SHP77 (cell line): ENCODE results near the gene PRDX6.
"Not testable (repeated sequence)": the region's sequence is repeated elsewhere in the genome, so short reads cannot be mapped to it uniquely, and the experiment has no call there.

Experiments used
- DNase-seq, 2 experiments: peaks; one replicate each; lab custom pipeline; 2025; lab: John Stamatoyannopoulos, UW

The PRDX6 gene

GRCh38 chr1:173477286-173478093 is at the start of gene PRDX6:
PRDX6 (plus strand) TSS chr1:173477335; CDS start chr1:173477398, 63 bp downstream.
- DNase-seq = peak in 1 of 2 experiments; percentile 29

GRCh38 chr1:173429471-173430402 is 47.4 kb upstream of the PRDX6 start:
- peak; percentile 76 to 83 for DNase-seq

GRCh38 chr1:173430677-173431303 is 46.3 kb upstream of the PRDX6 start:
- DNase-seq = no peak

- DNase-seq = peak; percentile 77 to 86
These were observed 45.7 kb upstream of the PRDX6 start for GRCh38 chr1:173431304-173432045.

- DNase-seq = no peak
These were observed 44.8 kb upstream of the PRDX6 start for GRCh38 chr1:173432331-173432730.

- no peak for DNase-seq
These were observed 43.3 kb upstream of the PRDX6 start for GRCh38 chr1:173433751-173434326.

- DNase-seq = no peak
These were observed 40.2 kb upstream of the PRDX6 start for GRCh38 chr1:173436841-173437428.

GRCh38 chr1:173438675-173439074 is 38.5 kb upstream of the PRDX6 start:
- no peak for DNase-seq

- DNase-seq = no peak
These were observed 36.7 kb upstream of the PRDX6 start for GRCh38 chr1:173440430-173440829.

GRCh38 chr1:173444757-173445156 is 32.4 kb upstream of the PRDX6 start:
- DNase-seq = no peak

- no peak for DNase-seq
These were observed 32.0 kb upstream of the PRDX6 start for GRCh38 chr1:173445164-173445563.

GRCh38 chr1:173445656-173446055 is 31.5 kb upstream of the PRDX6 start:
- DNase-seq = no peak

- no peak for DNase-seq
These were observed 29.9 kb upstream of the PRDX6 start for GRCh38 chr1:173447224-173447623.

- DNase-seq = no peak
These were observed 28.2 kb upstream of the PRDX6 start for GRCh38 chr1:173448945-173449344.

GRCh38 chr1:173451981-173452380 is 25.2 kb upstream of the PRDX6 start:
- DNase-seq = no peak

GRCh38 chr1:173453982-173454381 is 23.2 kb upstream of the PRDX6 start:
- no peak for DNase-seq

GRCh38 chr1:173454966-173455524 is 22.1 kb upstream of the PRDX6 start:
- DNase-seq = no peak

- no peak for DNase-seq
These were observed 17.2 kb upstream of the PRDX6 start for GRCh38 chr1:173459885-173460284.

GRCh38 chr1:173462666-173463065 is 14.5 kb upstream of the PRDX6 start:
- DNase-seq = not testable (repeated sequence)

- DNase-seq = not testable (repeated sequence)
These were observed 12.9 kb upstream of the PRDX6 start for GRCh38 chr1:173464185-173464584.

GRCh38 chr1:173467426-173467825 is 9.7 kb upstream of the PRDX6 start:
- DNase-seq = no peak
